Astrocyte of the cerebellum (primary cell): Measurements from ENCODE around the gene KRTAP5-2.

Experiments used
- DNase-seq: peaks from one replicate; pipeline ENCODE4 v3.0.0-alpha.2; 2011; ENCODE audit warnings: low read depth
- H3K4me3 ChIP-seq: 2 replicates; pipeline ENCODE4 v1.5.1; 2011; ENCODE audit warnings: mild to moderate bottlenecking, low read depth, low read length, moderate library complexity
- in situ Hi-C: cut with HindIII; loops from 2 replicates; pipeline ENCODE4 v1.10.0; 2017; ENCODE audit warnings: low sequenced_read_pairs
- TF ChIP-seq, protein P1 (sequence below): IDR thresholded peaks from 2 replicates; pipeline ENCODE4 v1.5.1; 2012; ENCODE audit warnings: low read length, low read depth, moderate library complexity, mild to moderate bottlenecking; ENCODE audit errors: missing control alignments

Gene KRTAP5-2

DNA sequence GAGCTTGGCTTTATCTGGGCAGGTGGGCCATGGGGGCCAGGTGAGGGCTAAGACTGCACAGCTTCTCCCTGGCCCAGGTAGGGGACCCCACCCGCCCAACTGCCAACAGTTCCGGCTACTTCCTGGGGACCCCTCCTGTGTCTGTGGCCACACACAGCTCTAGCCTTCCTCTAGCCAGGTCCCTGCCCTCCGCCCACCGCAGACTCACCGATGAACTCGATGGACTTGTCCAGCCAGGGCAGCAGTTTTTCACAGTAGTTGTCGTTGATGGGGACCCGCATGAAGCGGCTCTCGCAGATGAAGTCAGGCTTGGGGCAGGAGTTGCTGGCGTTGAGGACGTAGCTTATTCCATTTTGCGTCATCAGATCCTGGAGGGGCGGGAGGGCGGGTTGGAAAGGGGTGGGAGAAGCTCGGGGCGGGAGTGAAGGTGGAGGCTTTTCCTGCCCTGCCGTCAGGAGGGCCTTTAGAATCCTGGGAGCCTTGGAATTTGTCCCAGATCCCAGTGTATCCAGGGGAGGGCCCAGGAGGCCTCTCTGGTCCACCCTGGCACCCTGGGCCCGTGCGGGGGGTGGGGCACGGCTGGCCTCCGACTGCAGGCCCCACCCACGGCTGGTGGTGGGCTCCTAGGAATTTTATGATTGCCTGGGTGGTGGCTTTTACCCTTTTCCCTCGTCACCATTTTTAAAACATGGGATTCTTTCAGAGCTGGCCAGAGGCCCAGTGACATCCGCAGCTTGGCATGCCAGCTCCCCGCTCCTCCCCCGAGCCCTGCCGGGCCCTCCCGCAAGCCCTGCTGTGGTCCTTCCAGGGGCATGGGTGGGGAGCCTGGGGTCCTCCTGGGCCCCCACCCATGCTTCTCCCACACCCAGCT, 40.0 kb downstream of the KRTAP5-2 start:
- TF ChIP-seq, protein P1, sequence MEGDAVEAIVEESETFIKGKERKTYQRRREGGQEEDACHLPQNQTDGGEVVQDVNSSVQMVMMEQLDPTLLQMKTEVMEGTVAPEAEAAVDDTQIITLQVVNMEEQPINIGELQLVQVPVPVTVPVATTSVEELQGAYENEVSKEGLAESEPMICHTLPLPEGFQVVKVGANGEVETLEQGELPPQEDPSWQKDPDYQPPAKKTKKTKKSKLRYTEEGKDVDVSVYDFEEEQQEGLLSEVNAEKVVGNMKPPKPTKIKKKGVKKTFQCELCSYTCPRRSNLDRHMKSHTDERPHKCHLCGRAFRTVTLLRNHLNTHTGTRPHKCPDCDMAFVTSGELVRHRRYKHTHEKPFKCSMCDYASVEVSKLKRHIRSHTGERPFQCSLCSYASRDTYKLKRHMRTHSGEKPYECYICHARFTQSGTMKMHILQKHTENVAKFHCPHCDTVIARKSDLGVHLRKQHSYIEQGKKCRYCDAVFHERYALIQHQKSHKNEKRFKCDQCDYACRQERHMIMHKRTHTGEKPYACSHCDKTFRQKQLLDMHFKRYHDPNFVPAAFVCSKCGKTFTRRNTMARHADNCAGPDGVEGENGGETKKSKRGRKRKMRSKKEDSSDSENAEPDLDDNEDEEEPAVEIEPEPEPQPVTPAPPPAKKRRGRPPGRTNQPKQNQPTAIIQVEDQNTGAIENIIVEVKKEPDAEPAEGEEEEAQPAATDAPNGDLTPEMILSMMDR, result no peak
- peak; percentile 35 for DNase-seq
- in situ Hi-C loops, result no loop called here

DNA sequence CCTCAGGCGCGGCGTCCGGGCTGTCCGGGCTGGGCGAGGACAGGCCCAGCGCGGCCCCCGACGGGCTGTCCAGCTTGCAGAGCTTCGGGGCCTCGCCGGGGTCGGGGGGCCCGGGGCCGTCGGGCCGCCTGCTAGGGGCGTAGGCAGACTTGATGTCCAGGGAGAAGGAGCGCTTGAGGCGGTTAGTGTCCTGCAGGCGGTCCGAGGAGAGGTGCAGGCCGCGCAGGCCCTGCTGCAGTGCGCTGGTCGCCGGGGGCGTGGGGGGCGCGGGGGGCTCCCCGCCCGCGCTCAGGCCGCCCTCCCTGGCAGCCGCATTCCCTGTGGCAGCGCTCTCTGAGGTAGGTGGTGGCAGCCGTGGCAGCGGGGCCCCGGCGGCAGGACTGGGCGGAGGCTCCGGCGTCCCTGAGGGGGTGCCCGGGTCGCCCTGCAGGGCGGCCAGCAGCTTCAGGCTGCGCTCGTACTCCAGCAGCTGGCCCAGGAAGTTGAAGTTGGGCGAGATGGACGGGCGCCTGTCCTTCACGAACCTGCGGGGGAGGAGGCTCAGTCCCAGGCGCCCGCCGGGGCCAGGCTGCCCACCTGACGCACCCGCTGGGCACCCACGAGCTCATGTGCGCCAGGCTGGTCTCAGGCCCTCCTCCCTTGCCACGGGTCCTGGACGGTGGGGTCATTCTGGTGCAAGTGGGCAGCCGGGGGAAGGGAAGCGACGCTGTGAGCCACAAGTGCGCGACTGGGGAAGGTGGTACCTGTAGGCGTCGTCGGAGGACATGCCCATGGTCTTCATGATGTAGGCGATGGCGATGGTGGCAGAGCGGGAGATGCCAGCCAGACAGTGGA, 40.8 kb downstream of the KRTAP5-2 start:
- TF ChIP-seq, protein P1, result no peak
- DNase-seq, result no peak
- in situ Hi-C loops, result no loop called here

More for the DNA sequence above, 40.0 kb downstream of the KRTAP5-2 start:
- H3K4me3 ChIP-seq, result no peak overlapping the region

DNA sequence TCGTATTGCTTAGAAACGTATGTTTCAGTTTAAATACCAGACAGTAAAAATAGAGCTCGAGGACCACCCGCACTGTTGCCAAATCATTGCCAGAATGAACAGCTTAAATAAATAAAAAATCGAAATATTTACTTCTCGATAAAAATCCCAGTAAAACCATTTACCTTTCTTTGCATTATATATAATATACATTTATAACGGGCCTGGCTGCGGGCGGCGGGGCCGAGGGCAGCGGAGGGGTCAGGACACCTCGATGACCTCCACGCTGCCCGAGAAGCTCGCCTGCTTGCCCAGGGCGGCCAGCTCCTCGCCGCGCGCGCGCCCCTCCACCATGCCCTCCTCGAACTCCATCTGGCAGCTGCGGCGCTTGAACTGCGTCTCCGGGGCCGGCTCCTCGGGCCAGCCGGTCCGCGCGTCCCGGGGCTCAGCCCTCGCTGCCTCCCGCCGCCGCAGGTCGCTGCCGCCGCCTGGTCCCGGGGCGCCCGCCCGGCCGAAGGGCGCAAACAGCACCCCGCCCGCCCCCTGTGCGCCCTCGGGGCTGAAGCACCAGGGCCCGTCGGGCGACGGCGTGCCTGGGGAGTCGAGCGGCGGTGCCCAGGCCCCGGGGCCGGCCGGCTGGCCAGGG, 41.7 kb downstream of the KRTAP5-2 start:
- TF ChIP-seq, protein P1, result no peak
- DNase-seq, result no peak
- H3K4me3 ChIP-seq, result no peak overlapping the region
- in situ Hi-C loops, result no loop called here

More for the DNA sequence above, 40.8 kb downstream of the KRTAP5-2 start:
- no peak overlapping the region for H3K4me3 ChIP-seq

DNA sequence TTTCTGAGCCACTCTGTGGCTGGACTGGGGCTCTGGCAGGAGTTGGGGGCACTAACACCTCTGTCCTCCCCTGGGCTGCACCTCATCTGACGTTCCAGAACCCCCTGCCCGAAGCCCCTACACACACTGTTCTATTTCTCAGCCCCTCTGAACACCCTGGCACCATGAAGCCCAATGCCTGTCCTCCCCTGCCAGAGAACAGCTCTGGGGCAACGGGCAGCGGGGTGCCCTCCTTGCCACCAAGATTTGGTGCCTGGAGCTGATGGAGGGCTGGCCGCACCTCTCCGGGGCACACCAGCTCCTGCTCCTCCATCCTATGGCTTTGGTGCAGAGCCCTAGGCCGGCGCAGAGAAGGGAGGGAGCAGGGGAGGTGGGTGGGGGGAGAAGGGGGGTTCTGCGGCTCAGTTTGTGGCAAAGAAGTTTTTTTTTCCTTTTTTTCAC, 42.4 kb downstream of the KRTAP5-2 start:
- DNase-seq, result no peak
- no peak overlapping the region for H3K4me3 ChIP-seq
- in situ Hi-C loops, result no loop called here
- TF ChIP-seq, protein P1, result no peak

DNA sequence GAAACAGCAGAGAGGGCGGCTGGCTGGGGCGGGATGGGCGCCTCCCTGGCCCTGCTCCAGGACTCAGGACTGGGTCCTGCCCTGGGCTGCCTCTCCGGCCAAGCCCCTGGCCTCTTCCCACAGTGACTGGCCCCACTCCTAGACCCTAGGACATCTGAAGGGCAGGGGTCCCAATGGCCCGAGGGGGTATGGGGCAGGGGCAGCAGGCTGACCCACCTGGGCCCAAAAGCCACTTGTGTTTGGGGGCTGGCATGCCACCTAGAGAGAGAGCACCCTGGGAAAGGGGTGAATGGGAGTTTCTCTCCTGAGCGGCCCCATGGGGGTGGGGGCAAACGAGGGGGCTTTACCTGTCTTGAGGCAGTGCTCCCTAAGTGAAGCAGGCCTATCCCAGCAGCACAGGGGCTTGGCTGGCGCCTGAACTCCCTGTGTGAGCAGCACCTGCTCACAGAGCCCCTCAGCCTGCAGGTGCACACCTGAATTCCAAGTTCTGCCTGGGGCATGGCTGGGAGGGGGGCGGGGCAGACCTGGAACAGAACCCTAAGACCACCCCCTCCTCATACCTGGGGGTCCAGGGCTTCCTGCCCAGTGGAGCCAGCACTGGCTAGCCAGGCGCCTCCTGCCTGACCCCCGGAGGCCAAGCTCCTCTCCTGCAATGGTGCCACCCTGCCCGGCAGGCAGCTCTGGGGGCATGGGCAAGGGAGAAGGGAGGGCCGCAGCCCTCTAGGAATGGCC, 42.9 kb downstream of the KRTAP5-2 start:
- H3K4me3 ChIP-seq, result no peak overlapping the region
- TF ChIP-seq, protein P1, result no peak
- in situ Hi-C loops, result no loop called here
- no peak for DNase-seq
